AG04450 (cell line): ENCODE measurements around the gene HABP2. TPM values are rescaled to one million over a fixed set of nuclear protein-coding genes. Genes with fewer than 3 reads are reported as not detected.

ENCODE experiments used
- CTCF ChIA-PET: fragments of 300-600, 350-600 bp; formaldehyde crosslinking; extraction: SDS; loops from one replicate; lab custom pipeline; 2022; ENCODE audit warnings: antibody characterized with exemption, inconsistent platforms; lab: Charles Lee
- POLR2A ChIA-PET: fragments of 350-600 bp; formaldehyde crosslinking; extraction: SDS; loops from one replicate; lab custom pipeline; 2021; ENCODE audit warnings: antibody characterized with exemption, inconsistent platforms; lab: Yijun Ruan, JAX
- DNase-seq: peaks from one replicate; pipeline ENCODE4 v3.0.0-alpha.2; 2011; ENCODE audit warnings: low read depth, low spot score
- H3K27ac ChIP-seq: one replicate; pipeline ENCODE4 v1.5.1; 2012; ENCODE audit warnings: low read depth, low read length, control low read depth
- H3K27me3 ChIP-seq: one replicate; pipeline ENCODE4 v1.6.0; 2012; ENCODE audit warnings: low read length; ENCODE audit not compliant: control insufficient read depth, insufficient read depth
- H3K4me3 ChIP-seq: 2 replicates; pipeline ENCODE4 v1.5.1; 2011; ENCODE audit warnings: mild to moderate bottlenecking, low read depth, low read length, control low read depth
- H3K9me3 ChIP-seq: 2 replicates; pipeline ENCODE4 v1.5.1; 2012; ENCODE audit warnings: low read length; ENCODE audit not compliant: control insufficient read depth, insufficient read depth
- polyA plus RNA-seq: library from polyadenylated mRNA; depleted of rRNA; stranded (reverse); fragments of >200 nt; gene quantifications from 2 replicates; pipeline ENCODE4 v1.2.3, GENCODE V29; 2011
- TF ChIP-seq, protein P1 (sequence below): IDR thresholded peaks from 2 replicates; pipeline ENCODE4 v1.5.1; 2011; ENCODE audit warnings: low read depth, low read length, control low read depth, inconsistent platforms

The HABP2 gene
- polyA plus RNA-seq, 1 experiment = not detected

DNA sequence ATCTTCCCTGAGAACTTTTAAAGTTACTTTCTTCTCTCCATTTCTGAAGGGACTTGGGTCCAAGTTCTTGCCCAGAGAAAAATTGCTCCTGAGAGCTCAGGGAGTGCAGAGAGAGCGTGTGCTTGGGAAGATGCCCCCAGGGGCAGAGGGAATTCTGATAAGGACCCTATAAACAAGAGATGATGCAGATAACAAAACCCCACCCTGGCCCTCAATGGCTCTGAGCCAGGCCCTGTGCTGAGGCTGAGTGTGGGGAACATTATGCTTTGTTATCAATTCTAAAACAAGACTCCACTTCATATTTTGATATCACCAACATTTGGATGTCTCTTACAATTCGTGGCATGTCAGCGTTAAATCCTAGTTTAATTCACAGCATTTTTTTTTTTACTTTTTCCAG, 34.4 kb upstream of the HABP2 start:
- CTCF ChIA-PET = no interaction called here
- no peaks in the 10 kb centered on the region for H3K27me3 ChIP-seq
- no peak overlapping the region for H3K27ac ChIP-seq
- POLR2A ChIA-PET = no interaction called here
- no peak for DNase-seq
- TF ChIP-seq, protein P1, sequence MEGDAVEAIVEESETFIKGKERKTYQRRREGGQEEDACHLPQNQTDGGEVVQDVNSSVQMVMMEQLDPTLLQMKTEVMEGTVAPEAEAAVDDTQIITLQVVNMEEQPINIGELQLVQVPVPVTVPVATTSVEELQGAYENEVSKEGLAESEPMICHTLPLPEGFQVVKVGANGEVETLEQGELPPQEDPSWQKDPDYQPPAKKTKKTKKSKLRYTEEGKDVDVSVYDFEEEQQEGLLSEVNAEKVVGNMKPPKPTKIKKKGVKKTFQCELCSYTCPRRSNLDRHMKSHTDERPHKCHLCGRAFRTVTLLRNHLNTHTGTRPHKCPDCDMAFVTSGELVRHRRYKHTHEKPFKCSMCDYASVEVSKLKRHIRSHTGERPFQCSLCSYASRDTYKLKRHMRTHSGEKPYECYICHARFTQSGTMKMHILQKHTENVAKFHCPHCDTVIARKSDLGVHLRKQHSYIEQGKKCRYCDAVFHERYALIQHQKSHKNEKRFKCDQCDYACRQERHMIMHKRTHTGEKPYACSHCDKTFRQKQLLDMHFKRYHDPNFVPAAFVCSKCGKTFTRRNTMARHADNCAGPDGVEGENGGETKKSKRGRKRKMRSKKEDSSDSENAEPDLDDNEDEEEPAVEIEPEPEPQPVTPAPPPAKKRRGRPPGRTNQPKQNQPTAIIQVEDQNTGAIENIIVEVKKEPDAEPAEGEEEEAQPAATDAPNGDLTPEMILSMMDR = no peak
- H3K9me3 ChIP-seq = no peaks in the 10 kb centered on the region
- H3K4me3 ChIP-seq = no peak overlapping the region

DNA sequence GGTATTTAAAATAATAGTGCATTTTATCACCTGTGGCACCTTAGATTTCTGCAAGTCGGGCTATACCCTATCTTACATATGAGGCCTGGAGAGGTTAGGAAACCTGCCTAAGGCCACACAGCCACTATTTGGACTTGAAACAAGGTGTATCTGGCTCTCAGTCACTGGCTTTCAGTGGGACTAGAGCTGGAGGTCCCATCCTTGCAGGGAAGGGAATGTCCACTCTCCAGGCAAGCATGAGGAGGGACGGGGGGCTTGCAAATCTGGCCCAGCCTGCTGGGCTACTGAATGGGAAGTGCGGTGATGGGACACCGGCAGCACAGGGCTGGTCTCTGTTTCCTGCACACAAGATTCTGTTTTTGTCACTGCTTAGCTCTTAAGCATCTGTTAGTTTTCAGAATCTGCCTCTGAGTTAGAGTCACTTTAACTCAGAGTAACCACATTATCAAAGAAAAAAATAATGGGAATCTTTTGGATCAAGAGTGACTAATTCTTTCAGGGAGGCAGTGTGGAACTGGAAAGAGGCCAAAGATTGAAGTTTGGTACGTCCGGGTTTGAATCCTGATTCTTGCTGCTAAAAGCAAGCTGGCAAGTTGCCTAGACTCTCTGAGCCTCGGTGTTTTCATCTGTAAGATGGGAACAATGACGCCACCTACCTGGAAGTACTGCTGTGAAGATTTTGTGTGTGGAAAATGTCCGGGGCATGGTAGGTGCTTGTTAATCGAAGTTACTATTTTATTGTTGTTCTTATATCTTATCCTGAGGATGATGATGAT, 33.8 kb upstream of the HABP2 start:
- no peak for DNase-seq
- no peaks in the 10 kb centered on the region for H3K9me3 ChIP-seq
- POLR2A ChIA-PET = no interaction called here
- CTCF ChIA-PET = no interaction called here
- H3K27ac ChIP-seq = no peak overlapping the region
- no peaks in the 10 kb centered on the region for H3K27me3 ChIP-seq
- H3K4me3 ChIP-seq = no peak overlapping the region
- TF ChIP-seq, protein P1 = no peak

DNA sequence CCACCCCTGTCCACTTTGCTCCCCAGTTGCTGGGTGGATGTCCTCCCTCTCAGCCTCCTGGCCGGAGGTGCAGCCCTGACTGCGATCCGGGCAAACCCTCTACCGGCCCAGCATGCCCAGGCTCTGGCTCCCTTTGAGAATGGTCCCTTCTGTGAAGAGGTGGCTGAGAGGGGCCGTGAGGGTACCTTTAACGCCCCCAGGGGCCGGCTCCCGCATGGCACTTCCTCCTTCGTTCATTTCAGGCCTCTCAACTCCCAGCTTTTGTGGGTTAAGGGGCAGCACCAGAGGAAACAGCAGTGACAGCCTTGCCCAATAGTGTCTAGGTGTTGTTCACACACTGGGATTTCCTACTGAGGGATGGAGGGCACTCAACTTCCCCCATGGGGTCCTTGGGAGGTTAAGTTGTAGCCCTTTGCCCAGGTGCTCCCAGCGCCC, 33.2 kb upstream of the HABP2 start:
- H3K27ac ChIP-seq = no peak overlapping the region
- ChIA-PET POLR2A (no interaction called here), CTCF (interaction anchor here (1.3 to 2.1 kb wide), 4 partner anchors 10 to 1047 kb away, joined by 3 to 8 read pairs (median 4); no protein-coding TSS in a partner anchor)
- H3K9me3 ChIP-seq = no peaks in the 10 kb centered on the region
- TF ChIP-seq, protein P1 = no peak
- H3K27me3 ChIP-seq = no peaks in the 10 kb centered on the region
- H3K4me3 ChIP-seq = no peak overlapping the region
- DNase-seq = no peak

DNA sequence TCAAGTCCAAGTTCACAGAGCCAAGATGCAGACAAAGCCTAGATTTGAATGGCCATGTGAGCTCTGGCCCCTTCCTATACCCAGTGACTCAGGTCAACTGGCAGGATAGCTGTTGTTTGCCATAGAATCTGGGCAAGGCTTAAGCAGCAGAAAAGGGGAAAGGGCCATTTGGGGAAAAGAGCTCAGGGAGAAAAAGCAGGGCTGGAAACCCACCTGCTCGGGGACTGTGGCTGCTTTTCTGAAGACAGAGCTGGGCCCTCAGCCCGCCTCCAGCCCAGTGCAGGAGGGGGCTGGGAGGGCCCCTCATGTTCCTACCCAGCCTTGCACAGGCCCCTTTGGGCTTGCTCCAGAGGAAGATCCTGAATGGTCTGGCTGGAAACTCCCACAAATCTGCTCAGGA, 32.6 kb upstream of the HABP2 start:
- DNase-seq = no peak
- POLR2A ChIA-PET = no interaction called here
- CTCF ChIA-PET = interaction anchor here (0.9 to 2.6 kb wide), 9 partner anchors 8 to 1048 kb away, joined by 3 to 10 read pairs (median 4); no protein-coding TSS in a partner anchor
- Histone ChIP-seq H3K27me3 (no peaks in the 10 kb centered on the region), H3K9me3 (no peaks in the 10 kb centered on the region), H3K4me3 (no peak overlapping the region), H3K27ac (no peak overlapping the region)
- TF ChIP-seq, protein P1 = no peak
